PC-9 (cell line): ENCODE measurements around the gene DAPK1.

Experiments
- CTCF ChIP-seq: fragments of 200-600 bp; sonication (generic); conservative IDR thresholded peaks from 2 replicates; pipeline ENCODE4 v1.6.1; 2017; ENCODE audit warnings: mixed run types, antibody characterized with exemption, mild to moderate bottlenecking, moderate library complexity
- EZH2 ChIP-seq: fragments of 200-600 bp; sonication (generic); IDR thresholded peaks from 2 replicates; pipeline ENCODE4 v1.8.0; 2017; ENCODE audit warnings: antibody characterized with exemption, low read depth

- TF ChIP-seq EZH2 (no peak), CTCF (no peak)
Measured at GRCh38 chr9:87615136-87615535, 117.5 kb downstream of the DAPK1 start.
